GM23248 (cell line): ENCODE data around the gene APOBEC3H. TPM values are rescaled to one million over a fixed set of nuclear protein-coding genes. Genes with fewer than 3 reads are reported as not detected.

Experiments used
- DNase-seq: peaks from one replicate; pipeline ENCODE4 v3.0.0-alpha.2; 2015
- H2AFZ ChIP-seq: fragments of 200-600 bp; sonication (generic); 2 replicates; pipeline ENCODE4 v1.6.1; 2016; ENCODE audit warnings: antibody characterized with exemption
- H3F3A ChIP-seq: fragments of 200-600 bp; sonication (generic); 2 replicates; pipeline ENCODE4 v1.6.1; 2016; ENCODE audit warnings: mild to moderate bottlenecking, antibody characterized with exemption, mixed run types; ENCODE audit not compliant: insufficient read depth
- H3K27ac ChIP-seq: fragments of 200-600 bp; sonication (generic); 2 replicates; pipeline ENCODE4 v1.5.1; 2016; ENCODE audit warnings: mild to moderate bottlenecking
- H3K27me3 ChIP-seq: fragments of 200-600 bp; sonication (generic); replicated peaks from 2 replicates; pipeline ENCODE4 v1.6.1; 2016; ENCODE audit warnings: mild to moderate bottlenecking; ENCODE audit not compliant: insufficient read depth
- H3K36me3 ChIP-seq: fragments of 200-600 bp; sonication (generic); 2 replicates; pipeline ENCODE4 v1.6.1; 2016; ENCODE audit warnings: low read depth, mild to moderate bottlenecking
- H3K4me1 ChIP-seq: fragments of 200-600 bp; sonication (generic); 2 replicates; pipeline ENCODE4 v1.6.1; 2016; ENCODE audit warnings: mild to moderate bottlenecking; ENCODE audit not compliant: insufficient read depth
- H3K4me2 ChIP-seq: fragments of 200-600 bp; sonication (generic); one replicate; pipeline ENCODE4 v1.6.1; 2016; ENCODE audit warnings: mild to moderate bottlenecking; ENCODE audit not compliant: unreplicated experiment
- H3K4me3 ChIP-seq: fragments of 200-600 bp; sonication (generic); 2 replicates; pipeline ENCODE4 v1.5.1; 2016; ENCODE audit warnings: mild to moderate bottlenecking
- H3K79me2 ChIP-seq: fragments of 200-600 bp; sonication (generic); 2 replicates; pipeline ENCODE4 v1.6.1; 2016; ENCODE audit warnings: mild to moderate bottlenecking; ENCODE audit not compliant: insufficient read depth
- H3K9ac ChIP-seq: fragments of 200-600 bp; sonication (generic); 2 replicates; pipeline ENCODE4 v1.6.1; 2016; ENCODE audit warnings: mild to moderate bottlenecking
- H3K9me2 ChIP-seq: fragments of 200-600 bp; sonication (generic); 2 replicates; pipeline ENCODE4 v1.6.1; 2016; ENCODE audit warnings: mixed run types, mild to moderate bottlenecking, moderate library complexity; ENCODE audit not compliant: insufficient read depth
- H3K9me3 ChIP-seq: fragments of 200-600 bp; sonication (generic); one replicate; pipeline ENCODE4 v1.6.1; 2017; ENCODE audit warnings: low read depth
- H4K20me1 ChIP-seq: fragments of 200-600 bp; sonication (generic); 2 replicates; pipeline ENCODE4 v1.6.0; 2016; ENCODE audit not compliant: insufficient read depth
- EZH2 ChIP-seq: fragments of 200-600 bp; sonication (generic); IDR thresholded peaks from 2 replicates; pipeline ENCODE4 v1.6.1; 2018; ENCODE audit warnings: antibody characterized with exemption, mild to moderate bottlenecking; ENCODE audit not compliant: insufficient read depth, poor library complexity, severe bottlenecking
- EZH2phosphoT487 ChIP-seq: fragments of 200-600 bp; sonication (generic); IDR thresholded peaks from 2 replicates; pipeline ENCODE4 v1.6.1; 2018; ENCODE audit warnings: antibody characterized with exemption, moderate library complexity, mild to moderate bottlenecking, low read depth; ENCODE audit not compliant: insufficient read depth
- WGBS, 2 experiments: methylation state at CpG; one replicate each; pipeline ENCODE4 v1.1.6; 2015 to 2017; ENCODE audit warnings: low lambda C conversion rate in 2 of 2, low coverage in 1 of 2; ENCODE audit errors: missing lambda C conversion rate in 2 of 2; 5-methylcytosine and 5-hydroxymethylcytosine counted together
- in situ Hi-C: fragments of 300-500 bp; cut with MboI; formaldehyde crosslinking; loops from 2 replicates; pipeline ENCODE4 v1.15.0; 2020
- polyA plus RNA-seq: library from polyadenylated mRNA; unstranded; fragments of >200 nt; fragmentation: Nextera tagmentation; extraction: Ambion mirVana; gene quantifications from 2 replicates; pipeline ENCODE4 v1.2.1, GENCODE V29; 2016
- total RNA-seq: library from RNA; depleted of rRNA; stranded (reverse); fragments of >200 nt; shearing (Covaris generic); gene quantifications from 2 replicates; pipeline ENCODE4 v1.2.3, GENCODE V29; 2014

APOBEC3H gene
- total and polyA plus RNA-seq, 2 experiments from 2014 or later = not detected

DNA sequence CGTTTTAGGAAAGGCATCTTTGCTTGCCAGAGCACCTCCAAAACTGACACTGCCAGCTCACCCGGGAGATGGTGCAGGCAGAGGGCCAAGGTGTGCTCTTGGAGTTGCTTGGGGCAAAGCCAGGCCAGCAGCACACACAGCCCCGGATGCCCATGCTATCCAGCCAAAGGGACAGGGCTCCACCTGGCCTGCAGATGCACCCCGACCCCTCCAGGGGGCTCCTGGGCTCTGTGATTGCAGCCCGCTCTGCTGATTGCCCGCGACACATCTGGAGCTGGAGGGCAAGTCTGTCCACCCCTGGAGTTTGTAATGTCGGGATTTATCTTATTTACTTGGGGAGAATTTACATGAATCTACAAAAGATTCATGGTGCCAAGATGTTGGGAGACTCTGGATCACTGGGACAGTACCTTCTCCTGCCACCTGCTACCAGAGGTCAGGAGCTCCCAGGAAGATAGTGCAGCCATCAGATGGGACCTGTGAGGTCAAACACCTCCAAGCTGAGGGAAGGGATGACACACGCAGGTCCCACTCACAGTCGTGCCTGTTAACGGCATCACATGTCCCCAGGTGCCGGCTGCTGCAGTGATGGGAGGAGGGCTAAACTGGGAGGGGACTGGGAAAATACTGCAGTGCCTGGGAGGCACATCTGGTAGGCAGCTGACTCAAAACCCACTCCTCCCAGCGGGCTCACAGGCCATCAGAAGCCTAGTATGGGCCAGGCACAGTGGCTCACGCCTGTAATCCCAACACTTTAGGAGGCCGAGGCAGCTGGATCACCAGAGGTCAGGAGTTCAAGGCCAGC, 38.2 kb downstream of the APOBEC3H start:
- Histone ChIP-seq H4K20me1 (no peaks in the 10 kb centered on the region), H3K9me3 (no peaks in the 10 kb centered on the region), H3K27ac (no peak overlapping the region), H3K27me3 (no peaks in the 10 kb centered on the region), H3F3A (no peaks in the 10 kb centered on the region), H3K9ac (no peak overlapping the region), H3K79me2 (no peaks in the 10 kb centered on the region), H2AFZ (no peak overlapping the region), H3K4me3 (no peak overlapping the region), H3K4me2 (no peak overlapping the region), H3K36me3 (no peaks in the 10 kb centered on the region), H3K4me1 (no peaks in the 10 kb centered on the region), H3K9me2 (no peaks in the 10 kb centered on the region)
- TF ChIP-seq EZH2phosphoT487 (no peak), EZH2 (no peak)
- DNase-seq = peak; percentile 45
- in situ Hi-C loops = no loop called here
- 54 to 55% methylated on average over 15 of the region's 15 CpGs for WGBS, 2 experiments

GRCh38 chr22:39136317-39136716, 39.3 kb downstream of the APOBEC3H start:
- no peak for DNase-seq
- no peaks in the 10 kb centered on the region for H3K27me3 ChIP-seq
- WGBS, 2 experiments = 87 to 88% methylated on average over 8 of the region's 8 CpGs

GRCh38 chr22:39138357-39138997, 41.4 kb downstream of the APOBEC3H start:
- Histone ChIP-seq H3K79me2 (no peaks in the 10 kb centered on the region), H3K4me2 (no peak overlapping the region), H3K9me2 (no peaks in the 10 kb centered on the region), H3K27ac (no peak overlapping the region), H3K36me3 (no peaks in the 10 kb centered on the region), H3K4me1 (no peaks in the 10 kb centered on the region), H3K9me3 (no peaks in the 10 kb centered on the region), H4K20me1 (no peaks in the 10 kb centered on the region), H3F3A (no peaks in the 10 kb centered on the region), H3K27me3 (no peaks in the 10 kb centered on the region), H3K4me3 (no peak overlapping the region), H2AFZ (no peak overlapping the region), H3K9ac (no peak overlapping the region)
- no peak for TF ChIP-seq EZH2
- TF ChIP-seq EZH2phosphoT487 = no peak
- 71 to 83% methylated on average over 7 to 14 of the region's 14 CpGs for WGBS, 2 experiments
- in situ Hi-C loops = no loop called here
- no peak for DNase-seq

More at GRCh38 chr22:39136317-39136716, 39.3 kb downstream of the APOBEC3H start:
- Histone ChIP-seq H3K36me3 (no peaks in the 10 kb centered on the region), H3K27ac (no peak overlapping the region), H3K4me2 (no peak overlapping the region), H3K9me3 (no peaks in the 10 kb centered on the region), H3K79me2 (no peaks in the 10 kb centered on the region), H3K9ac (no peak overlapping the region), H4K20me1 (no peaks in the 10 kb centered on the region), H3K9me2 (no peaks in the 10 kb centered on the region), H2AFZ (no peak overlapping the region), H3F3A (no peaks in the 10 kb centered on the region), H3K4me1 (no peaks in the 10 kb centered on the region), H3K4me3 (no peak overlapping the region)
- in situ Hi-C loops = no loop called here
- TF ChIP-seq EZH2phosphoT487 = no peak

- Histone ChIP-seq H4K20me1 (no peaks in the 10 kb centered on the region), H3K27me3 (no peaks in the 10 kb centered on the region), H3K27ac (no peak overlapping the region), H3K4me1 (no peaks in the 10 kb centered on the region), H3K79me2 (no peaks in the 10 kb centered on the region), H3K36me3 (no peaks in the 10 kb centered on the region), H3K9me2 (no peaks in the 10 kb centered on the region), H3K9ac (no peak overlapping the region), H3F3A (no peaks in the 10 kb centered on the region), H3K4me3 (no peak overlapping the region), H3K4me2 (no peak overlapping the region), H2AFZ (no peak overlapping the region), H3K9me3 (no peaks in the 10 kb centered on the region)
- 66 to 74% methylated on average over 7 of the region's 7 CpGs for WGBS, 2 experiments
- no peak for TF ChIP-seq EZH2phosphoT487
- TF ChIP-seq EZH2 = no peak
- in situ Hi-C loops = no loop called here
- no peak for DNase-seq
Observed at GRCh38 chr22:39139933-39140332, 42.9 kb downstream of the APOBEC3H start.
